ENCODE results near the gene ZDHHC22. TPM values are rescaled to one million over a fixed set of nuclear protein-coding genes. Genes with fewer than 3 reads are reported as not detected.
A peak's percentile ranks its signal among the peaks of the same experiment; 100 is the strongest.

The ZDHHC22 gene
- total RNA-seq, 1 experiment from 2014 or later: 11.3 TPM

DNA sequence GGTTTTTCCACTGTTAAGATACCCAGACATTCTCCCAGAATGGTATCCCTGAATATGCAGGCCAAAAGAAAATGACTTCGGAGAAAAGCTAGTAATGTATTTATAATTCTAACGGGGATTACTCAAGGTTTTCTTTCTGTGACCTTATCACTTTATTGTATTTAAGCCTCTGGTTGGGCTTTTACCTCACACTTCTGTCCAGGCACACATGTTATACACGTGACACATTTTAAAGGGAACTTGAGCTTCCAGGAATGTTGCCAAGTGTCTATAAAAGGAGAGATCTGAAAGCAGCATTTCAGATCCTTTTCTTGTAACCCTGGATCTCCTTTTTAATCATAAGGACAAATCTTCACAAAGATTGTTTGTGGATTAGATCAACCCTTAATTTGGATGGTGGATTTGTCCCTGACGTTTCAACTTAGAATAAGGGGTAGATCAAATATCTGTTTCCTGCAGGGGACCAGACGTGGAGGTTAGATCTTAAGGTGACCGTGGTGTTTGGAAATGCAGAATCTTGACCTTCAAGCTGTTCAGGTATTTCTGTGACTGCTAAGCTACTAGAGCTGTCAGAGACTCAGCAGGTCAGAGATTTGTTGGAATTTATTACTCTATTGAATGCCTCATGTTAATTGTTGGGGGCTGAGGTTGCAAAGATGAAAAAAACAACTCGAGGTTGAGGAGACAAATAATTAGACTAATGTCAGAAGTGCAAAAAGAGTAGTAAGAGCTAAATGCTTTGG is 42.0 kb downstream of the ZDHHC22 start:
- Histone ChIP-seq H3K56ac (ENCODE audit: insufficient read length, low read depth, low read length) (no peak overlapping the region), H2BK120ac (ENCODE audit: low read depth, low read length, poor library complexity, severe bottlenecking) (no peak overlapping the region), H3K27me3 (ENCODE audit: insufficient read depth, low read length) (no peaks in the 10 kb centered on the region), H3K14ac (ENCODE audit: insufficient read depth, low read length) (no peak overlapping the region), H3K9ac (ENCODE audit: extremely low read depth, insufficient read length, low read length) (no peak overlapping the region), H2BK15ac (ENCODE audit: low read depth, low read length) (no peak overlapping the region), H4K91ac (ENCODE audit: insufficient read length, low read depth, low read length) (no peak overlapping the region), H4K8ac (replicated peaks; ENCODE audit: insufficient read length, low read depth, low read length) (no peak overlapping the region), H3K79me1 (ENCODE audit: insufficient read depth, low read depth, low read length, poor library complexity, severe bottlenecking) (no peaks in the 10 kb centered on the region), H3K4me2 (ENCODE audit: insufficient read depth, insufficient read length, low read length) (peak overlapping the region; percentile 90), H2AFZ (ENCODE audit: low read length) (no peak overlapping the region), H4K5ac (ENCODE audit: insufficient read length, low read depth, low read length) (no peak overlapping the region), H3T11ph (ENCODE audit: low read length) (no peak overlapping the region), H3K4ac (ENCODE audit: low read depth, low read length) (no peak overlapping the region), H3K79me2 (ENCODE audit: insufficient read depth, low read length) (peaks cover 5% of the 10 kb centered on the region; the same call in 1 of the 2 replicates), H2BK5ac (ENCODE audit: insufficient read length, low read length) (no peak overlapping the region), H2AK5ac (ENCODE audit: insufficient read length, low read length) (no peak overlapping the region), H3K23me2 (ENCODE audit: insufficient read length, low read depth, low read length, poor library complexity, severe bottlenecking) (peaks cover 13% of the 10 kb centered on the region), H3K4me1 (ENCODE audit: insufficient read depth, low read length) (peaks cover 5% of the 10 kb centered on the region; the same call in 1 of the 2 replicates), H2BK20ac (ENCODE audit: low read depth, low read length, poor library complexity, severe bottlenecking) (no peak overlapping the region), H3K9me3 (ENCODE audit: control insufficient read depth, low read depth, low read length) (no peaks in the 10 kb centered on the region), H3K18ac (ENCODE audit: insufficient read length, low read depth, low read length) (no peak overlapping the region), H3K23ac (ENCODE audit: insufficient read length, low read depth, low read length) (no peak overlapping the region), H2BK12ac (ENCODE audit: insufficient read length, low read depth, low read length) (no peak overlapping the region), H3K27ac (ENCODE audit: insufficient read length, low read depth, low read length) (no peak overlapping the region), H4K20me1 (ENCODE audit: control insufficient read depth, insufficient read depth, insufficient read length) (no peaks in the 10 kb centered on the region)
- TF ChIP-seq CTCF (conservative IDR thresholded peaks at IDR 0.05): no peak
- peak overlapping the region; percentile 79 to 87 for H3K4me3 Mint-ChIP-seq
- H3K27me3 Mint-ChIP-seq (ENCODE audit: low read depth): no peaks in the 10 kb centered on the region
- no peak overlapping the region for H3K27ac Mint-ChIP-seq
- peaks cover 0 to 3% (median 0%) of the 10 kb centered on the region in 3 experiments; a peak in 3 of 7 replicates for H3K36me3 Mint-ChIP-seq (ENCODE audit: insufficient read depth in 1 of 3, low read depth in 3 of 3)
- no peaks in the 10 kb centered on the region for H3K9me3 Mint-ChIP-seq
- DNase-seq: no peak
- H3K4me1 Mint-ChIP-seq: peaks cover 49 to 67% of the 10 kb centered on the region in 2 experiments
- no CpG with 5 or more reads among the region's 7 CpGs for WGBS (ENCODE audit: extremely low coverage, insufficient read length, low lambda C conversion rate)

All from H9 (cell line).